Renal cortical epithelial cell (primary cell): ENCODE data around the gene ZIC2. TPM values are rescaled to one million over a fixed set of nuclear protein-coding genes. Genes with fewer than 3 reads are reported as not detected.

Experiments used
- DNase-seq: peaks from one replicate; pipeline ENCODE4 v3.0.0-alpha.2; 2011; ENCODE audit warnings: low read depth
- total RNA-seq: library from RNA; depleted of rRNA; stranded (reverse); fragments of >200 nt; gene quantifications from 2 replicates; pipeline ENCODE4 v1.2.3, GENCODE V29; 2014

ZIC2 gene
- total RNA-seq, 1 donor from 2014 or later, result not detected

DNA sequence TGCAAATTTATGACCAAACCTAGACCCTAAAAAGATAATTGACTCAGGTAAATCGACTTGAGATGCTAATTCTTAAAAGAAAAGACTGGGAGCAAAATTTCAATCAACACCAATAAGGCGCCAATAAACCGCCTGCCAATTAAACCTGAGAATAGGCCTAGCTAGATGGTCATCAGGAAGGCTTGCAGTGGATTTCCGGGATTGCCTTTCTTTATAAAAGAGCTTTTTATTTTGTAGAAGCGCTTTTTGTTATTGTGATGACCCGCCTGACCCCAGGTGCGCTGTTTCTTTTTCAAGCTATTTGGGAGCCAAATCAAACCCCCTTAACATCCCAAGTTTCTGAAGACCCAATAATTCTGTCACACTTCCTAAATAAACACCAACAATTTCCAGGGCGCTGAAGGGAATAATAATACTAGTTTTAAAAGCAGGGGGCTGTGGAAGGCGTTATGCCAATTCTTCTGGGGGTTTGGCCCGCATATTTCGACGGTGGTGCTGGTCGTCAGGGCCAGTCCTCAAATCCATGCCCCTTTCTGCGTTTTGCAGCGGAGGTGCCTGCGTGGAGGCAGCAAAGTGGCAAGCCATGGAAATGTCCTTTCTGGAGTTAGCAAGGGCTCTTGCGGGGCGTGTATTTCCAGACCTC, 7.2 kb upstream of the ZIC2 start:
- no peak for DNase-seq

DNA sequence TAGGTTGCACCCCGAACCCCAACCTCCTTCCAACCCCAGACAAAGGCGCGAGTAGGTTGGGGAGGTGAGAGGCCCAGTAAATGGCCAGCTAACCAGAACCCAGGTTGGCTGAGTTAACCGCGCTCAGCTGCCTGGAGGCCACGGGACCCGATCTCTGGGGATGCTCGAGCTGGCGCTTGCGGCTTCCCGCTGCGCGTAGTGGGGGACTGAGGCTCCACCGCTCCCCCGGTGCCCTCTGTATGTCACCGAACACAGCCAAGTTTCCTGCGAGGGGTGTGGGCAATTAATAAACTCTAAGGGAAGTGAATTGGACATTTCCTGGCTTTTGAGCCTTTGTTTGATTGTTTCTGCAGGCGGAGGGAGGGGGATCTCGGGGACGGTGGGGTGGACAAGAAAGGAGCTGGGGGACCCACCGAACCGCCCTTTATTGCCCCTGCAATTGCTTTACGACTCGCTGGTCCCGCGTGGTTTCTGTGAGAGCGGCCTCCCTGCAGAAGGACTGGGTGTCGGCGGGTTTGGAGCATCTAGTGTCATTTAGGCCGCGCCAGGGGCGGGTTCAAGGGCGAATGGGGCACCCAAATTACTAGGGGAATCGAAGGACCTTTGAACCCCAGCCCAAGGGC, 6.5 kb upstream of the ZIC2 start:
- DNase-seq, result no peak

DNA sequence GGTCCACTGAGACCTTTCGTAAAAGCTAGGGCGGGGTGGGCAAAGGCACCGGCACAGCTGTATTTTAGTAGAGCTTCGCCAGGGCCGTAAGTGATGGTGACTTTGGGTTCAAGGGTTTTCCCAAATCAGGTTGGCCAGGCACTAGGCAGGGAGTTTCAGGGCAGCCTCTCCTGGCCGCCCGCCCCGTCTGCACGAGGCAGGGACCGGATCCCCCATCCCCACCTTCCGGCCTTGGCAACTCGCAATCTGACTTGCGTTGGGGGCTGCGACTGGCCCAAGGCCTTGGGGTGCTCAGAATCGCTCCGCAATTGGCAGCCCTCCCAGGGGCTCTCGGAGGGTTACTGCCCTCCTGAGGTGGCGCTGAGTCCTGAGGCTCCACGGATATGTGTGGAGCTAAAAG, 6.0 kb upstream of the ZIC2 start:
- DNase-seq, result no peak

DNA sequence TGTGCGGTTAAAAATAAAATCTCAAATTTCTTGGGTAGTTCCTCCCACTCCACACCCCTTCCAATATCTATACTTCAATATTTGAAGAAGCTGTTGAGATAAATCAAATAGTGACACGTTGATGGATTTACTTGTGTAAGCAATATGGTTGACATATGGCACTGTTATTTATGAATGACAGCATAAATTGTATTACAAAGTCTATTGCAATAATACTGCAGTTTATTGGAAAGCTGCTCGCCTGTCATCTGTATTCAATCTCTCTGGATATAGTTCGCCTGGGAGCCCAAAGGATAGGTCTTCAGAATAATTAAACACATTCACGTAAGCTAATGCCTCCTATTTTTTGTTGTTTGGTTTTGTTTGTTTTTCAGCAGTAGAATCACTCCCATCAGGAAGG, 5.0 kb upstream of the ZIC2 start:
- DNase-seq, result no peak

DNA sequence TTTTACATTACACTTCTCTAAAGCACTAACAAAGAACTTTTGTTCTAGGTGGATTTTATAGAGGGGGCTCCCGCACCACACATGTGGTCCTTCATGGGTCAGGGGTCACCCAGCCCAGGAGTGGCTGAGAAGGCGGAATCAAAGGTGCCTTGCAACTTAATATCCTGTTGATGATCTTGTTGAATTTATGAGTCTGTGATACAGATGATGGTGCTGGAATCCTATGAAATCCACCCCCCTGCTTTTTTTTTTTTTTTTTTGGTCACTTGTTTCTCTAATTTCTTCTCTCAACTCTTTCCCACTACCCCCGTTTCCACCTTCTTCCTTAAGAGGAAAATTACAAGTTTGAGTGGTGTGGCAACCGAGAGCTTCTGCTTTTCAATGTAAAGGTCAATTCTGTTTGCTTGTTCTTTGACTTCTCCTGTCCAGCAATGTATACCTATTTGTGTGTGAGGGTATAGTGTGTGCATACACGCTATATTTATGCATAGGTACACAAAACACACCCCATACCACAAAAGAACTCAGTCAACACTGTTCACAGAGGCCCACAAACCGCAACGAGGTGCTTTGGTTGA, 4.2 kb upstream of the ZIC2 start:
- DNase-seq, result no peak

DNA sequence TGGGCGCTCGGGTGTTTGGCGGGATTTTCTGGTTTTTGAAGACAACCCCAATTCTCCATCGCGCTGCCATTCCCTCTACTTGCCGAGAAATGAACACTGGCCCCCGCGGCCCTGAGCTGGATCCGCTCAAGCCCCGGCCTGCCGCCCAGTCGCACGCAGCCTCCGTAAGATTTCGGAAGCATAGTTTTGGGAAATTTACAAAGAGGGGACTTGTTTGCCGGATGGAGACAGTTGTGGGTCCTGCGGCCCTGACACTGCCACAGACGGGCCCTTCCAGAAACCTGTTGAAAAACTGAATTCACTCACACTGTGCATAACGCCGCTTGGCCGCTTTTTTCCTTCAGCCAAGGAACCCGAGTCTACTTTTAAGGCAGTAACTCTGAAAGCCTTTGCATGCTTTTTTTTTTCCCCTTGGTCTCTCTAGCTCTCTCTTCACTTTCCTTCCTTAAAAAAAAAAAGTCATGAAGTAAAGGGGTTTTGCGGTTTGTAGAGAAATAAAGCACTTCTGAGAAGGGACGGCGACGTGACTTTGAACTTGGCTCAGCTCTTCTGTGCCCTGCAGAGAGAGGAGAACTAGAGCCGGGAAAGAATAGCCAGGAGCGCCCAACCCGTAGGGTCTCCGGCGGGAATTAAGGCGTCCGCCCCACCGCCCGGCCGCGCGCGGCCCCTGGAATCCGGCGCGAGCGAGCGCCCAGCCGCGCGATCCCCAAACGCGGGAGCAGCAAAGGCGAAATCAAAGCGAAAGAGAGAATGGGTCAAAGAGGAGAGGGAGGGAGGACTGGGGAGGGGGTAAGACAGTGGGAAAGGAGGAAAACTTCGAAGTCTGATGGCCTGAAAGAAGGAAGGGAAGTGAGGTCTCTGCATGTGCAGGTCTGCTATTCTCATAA, 3.4 kb upstream of the ZIC2 start:
- DNase-seq, result no peak

DNA sequence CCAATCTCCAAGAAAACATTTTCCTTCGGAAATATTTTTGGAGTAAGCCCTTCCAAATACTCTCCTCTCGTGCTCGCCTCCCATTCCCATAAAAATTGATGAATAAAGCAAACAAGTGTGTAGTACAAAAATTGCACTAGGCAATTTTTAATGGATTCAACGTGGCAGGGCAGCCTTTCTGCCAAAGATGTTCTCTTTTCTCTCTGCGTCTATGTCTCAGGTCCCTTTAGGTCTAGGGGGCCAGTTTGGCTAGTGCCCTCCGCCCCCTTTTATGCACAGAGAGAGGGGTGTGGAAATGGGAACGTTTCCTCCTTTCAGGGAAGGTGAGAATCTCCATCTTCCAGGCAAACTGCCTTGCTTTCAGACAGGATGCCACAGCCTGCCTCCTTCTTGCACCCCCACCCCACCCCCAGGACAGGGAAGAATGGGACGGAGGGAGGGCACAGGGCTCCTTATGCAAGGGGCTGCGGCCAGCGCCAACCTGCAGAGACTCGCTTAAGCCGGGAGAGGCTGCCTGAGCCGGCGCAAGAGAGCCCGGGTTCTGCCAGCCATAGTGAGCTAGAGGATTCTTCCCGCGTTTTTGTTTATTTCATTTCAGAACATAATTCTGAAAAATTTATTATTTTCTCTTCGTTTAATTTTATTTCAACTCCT, 2.7 kb upstream of the ZIC2 start:
- no peak for DNase-seq

DNA sequence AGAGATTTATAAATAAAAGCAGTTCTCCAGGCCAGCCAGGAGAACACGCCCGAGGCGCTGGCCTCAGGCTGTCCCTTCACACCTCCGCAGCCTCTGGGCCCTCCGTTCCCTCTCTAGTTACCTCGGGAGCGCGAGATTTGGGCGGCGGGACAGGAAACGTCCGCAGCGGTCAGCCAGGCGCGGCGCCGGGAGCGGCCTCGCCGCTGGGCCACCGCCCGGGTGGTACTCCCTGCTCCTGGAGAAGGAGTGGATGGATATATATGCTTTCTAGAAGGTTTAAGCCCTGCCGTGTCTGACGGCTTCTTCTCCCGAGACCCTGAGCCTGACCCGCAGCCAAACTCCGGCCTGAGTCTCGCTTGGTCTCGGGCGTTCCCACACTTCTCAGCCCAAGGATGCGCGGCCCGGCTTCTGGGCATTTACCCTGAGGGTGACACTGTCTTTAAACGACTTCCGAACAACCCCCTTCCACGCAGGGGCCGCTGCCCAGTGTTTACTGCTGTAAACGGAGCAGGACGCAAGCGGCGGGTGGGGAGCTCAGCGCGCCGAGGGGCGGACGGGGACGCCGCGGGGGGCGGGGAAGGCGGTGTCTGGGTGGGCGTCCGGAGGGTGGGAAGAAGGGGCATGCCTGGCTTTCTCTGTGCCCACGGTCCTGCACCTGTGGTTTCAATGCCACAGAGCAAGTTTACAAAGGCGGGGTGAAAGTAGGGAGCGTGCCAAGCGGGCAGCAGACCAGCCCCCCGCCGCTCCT, 2.0 kb upstream of the ZIC2 start:
- no peak for DNase-seq

DNA sequence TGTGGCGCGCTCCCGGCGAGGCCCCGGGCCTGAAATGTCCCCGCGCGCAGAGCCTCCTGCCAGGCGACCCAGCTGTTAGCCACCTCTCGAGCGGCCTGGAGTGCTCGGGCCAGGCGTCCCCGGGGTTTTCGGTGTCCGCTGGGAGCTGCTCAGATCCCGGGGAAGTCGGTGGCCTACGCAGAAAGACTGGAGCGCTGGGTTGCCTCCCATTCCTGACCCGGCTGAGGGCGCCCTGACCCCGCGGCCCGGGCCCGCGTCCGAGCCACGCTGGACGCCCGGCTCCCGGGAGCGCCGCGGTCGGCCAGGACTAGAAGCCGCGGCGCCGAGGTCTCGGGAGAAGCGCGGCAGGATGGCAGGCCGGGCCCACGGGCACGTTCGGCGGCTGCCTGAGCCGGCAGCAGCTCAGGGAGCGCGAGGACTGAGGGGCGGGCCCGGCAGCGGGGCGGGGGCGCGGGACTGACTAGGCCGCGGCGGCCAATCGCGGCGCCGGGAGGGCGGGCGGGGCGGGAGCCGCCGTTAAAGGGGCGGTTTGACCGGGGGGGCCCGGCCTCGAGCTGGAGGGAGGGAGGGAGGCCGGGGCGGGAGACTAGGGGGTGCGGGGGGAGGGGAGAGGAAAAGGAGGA, 1.3 kb upstream of the ZIC2 start:
- DNase-seq, result no peak

DNA sequence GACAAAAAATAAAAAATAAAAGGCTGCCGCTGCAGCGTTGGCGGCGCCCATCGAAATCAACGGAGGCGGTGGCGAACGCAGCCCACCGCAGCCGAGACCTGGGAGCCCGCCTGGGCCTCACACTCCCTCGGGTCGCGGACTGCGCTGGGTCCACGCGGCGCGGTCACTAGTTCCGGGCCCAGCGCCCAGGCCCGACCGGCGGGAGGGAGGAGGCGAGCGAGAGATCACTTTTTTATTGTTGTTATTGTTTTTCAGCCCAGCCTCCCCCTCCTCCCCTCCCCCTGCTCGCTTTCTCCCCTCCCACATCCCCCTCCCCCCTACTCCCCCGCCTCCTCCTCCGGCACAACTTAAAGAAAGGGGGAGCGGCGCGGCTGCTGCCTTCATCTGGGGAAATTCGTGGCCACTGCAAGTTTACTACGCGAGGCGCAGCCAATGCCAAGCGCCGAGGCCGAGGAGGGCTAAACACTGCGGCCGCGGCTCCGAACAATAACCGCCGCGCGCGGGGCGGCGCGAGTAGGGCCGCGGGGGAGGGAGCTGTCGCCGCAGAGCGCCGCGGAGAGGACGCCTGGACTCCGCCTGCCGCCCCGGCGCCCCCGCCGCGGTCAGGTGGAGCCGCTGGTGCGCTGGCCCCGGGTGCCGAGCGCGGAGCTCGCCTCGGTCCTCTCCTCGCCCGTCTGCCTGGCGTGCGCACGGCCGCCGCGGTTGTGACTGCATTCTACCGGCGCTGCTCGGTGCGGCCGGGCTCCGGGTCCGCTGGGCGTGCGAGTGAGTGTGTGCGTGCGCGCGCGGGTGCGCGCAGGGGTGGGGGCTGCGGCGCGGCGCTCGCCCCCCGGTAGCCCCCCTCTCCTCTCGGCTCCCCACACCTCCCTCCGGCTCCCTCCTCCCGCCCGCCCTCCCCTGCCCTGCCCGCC, 505 bp upstream of the ZIC2 start:
- no peak for DNase-seq

DNA sequence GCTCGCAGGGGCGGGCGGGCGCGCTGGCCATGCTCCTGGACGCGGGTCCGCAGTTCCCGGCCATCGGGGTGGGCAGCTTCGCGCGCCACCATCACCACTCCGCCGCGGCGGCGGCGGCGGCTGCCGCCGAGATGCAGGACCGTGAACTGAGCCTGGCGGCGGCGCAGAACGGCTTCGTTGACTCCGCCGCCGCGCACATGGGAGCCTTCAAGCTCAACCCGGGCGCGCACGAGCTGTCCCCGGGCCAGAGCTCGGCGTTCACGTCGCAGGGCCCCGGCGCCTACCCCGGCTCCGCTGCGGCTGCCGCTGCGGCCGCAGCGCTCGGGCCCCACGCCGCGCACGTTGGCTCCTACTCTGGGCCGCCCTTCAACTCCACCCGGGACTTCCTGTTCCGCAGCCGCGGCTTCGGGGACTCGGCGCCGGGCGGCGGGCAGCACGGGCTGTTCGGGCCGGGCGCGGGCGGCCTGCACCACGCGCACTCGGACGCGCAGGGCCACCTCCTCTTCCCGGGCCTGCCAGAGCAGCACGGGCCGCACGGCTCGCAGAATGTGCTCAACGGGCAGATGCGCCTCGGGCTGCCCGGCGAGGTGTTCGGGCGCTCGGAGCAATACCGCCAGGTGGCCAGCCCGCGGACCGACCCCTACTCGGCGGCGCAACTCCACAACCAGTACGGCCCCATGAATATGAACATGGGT, 599 bp downstream of the ZIC2 start:
- DNase-seq, result no peak

DNA sequence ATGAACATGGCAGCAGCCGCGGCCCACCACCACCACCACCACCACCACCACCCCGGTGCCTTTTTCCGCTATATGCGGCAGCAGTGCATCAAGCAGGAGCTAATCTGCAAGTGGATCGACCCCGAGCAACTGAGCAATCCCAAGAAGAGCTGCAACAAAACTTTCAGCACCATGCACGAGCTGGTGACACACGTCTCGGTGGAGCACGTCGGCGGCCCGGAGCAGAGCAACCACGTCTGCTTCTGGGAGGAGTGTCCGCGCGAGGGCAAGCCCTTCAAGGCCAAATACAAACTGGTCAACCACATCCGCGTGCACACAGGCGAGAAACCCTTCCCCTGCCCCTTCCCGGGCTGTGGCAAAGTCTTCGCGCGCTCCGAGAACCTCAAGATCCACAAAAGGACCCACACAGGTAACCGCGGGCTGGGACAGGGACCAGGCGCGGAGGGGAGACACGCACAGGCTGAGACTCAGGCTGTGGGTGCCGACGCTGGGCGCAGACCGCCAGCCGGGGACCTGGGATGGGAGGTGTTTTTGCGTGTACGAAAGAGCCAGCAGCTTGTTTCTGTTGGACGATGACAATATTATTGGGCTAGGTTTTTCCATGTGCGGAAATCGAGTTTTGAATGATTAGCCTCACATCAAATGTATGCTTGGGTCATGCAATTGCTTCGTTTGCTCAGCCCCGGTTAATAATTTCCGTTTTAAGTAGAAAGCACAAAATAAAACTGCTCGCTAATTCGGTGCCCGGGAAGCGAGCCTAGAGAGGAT, 1.3 kb downstream of the ZIC2 start:
- DNase-seq, result no peak

DNA sequence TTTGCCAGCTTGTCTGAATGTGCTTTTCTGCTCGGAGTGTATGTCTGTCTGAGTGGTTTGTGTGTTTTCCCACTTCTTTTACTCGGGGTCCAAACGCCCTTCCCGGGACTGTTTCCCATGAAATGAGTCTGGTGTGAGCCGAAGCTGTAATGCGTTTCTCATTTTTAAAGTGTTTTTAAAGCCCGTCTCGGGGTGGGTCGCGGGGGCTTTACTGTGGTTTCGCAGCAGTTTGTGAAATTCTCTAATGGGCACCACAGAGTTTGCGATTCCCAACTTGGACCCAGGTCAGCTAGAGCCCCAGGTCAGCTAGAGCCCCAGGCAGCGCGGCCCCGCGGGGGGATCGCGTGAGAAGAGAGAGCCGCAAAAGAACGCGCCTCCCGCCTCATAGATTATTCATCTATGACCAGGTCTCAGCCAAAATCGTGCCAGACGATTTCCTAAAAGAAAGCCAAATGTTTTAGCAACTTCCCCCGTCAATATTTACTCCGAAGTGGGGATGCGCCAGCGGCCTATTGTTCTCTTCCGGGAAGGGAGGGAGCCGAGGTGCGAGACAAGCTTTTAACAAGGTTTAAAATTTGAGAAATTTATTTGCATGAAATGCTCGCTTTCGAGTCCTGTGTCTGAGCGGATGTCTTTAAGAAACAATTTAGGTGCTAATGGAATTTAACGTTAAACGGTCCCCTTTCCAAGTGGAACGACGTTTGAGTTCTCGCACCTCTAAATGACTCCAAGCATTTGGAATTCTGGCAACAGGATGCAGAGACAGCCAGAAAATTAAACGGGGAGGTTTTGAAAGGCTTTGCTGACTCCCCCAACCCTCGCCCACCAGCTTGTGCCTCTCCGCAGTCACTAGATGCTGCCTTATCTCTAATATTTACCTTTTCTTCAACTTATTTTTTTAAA, 2.2 kb downstream of the ZIC2 start:
- no peak for DNase-seq

DNA sequence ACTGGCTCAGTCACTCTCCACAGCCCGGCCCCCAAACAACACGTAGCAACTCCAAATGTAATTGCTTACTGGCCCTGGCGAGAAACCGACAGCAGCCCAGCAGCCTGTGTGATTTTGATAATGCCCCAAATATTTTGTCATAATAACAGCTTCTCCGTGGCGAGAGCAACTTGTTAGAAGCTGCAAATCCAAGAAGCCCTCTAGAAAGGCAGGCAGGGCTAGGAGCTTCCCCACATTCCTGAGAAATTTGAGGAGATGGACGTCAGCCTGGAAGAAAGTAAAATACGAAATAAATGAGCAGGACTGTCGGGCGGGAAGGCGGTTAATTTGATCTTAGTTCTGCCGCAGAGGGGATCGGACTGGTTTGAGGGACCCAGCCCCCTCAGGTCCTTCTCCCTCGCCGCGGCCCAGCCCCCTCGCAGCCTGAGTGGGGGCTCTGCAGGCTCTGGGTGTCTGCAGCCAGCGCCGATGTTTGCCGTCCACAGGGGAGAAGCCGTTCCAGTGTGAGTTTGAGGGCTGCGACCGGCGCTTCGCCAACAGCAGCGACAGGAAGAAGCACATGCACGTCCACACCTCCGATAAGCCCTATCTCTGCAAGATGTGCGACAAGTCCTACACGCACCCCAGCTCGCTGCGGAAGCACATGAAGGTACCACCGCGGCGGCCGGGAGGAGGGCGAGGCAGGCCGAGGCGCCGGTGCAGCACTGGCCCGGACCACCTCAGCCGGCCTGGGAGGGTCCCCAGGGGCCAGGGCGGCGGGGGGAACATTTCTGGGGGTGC, 3.1 kb downstream of the ZIC2 start:
- no peak for DNase-seq

DNA sequence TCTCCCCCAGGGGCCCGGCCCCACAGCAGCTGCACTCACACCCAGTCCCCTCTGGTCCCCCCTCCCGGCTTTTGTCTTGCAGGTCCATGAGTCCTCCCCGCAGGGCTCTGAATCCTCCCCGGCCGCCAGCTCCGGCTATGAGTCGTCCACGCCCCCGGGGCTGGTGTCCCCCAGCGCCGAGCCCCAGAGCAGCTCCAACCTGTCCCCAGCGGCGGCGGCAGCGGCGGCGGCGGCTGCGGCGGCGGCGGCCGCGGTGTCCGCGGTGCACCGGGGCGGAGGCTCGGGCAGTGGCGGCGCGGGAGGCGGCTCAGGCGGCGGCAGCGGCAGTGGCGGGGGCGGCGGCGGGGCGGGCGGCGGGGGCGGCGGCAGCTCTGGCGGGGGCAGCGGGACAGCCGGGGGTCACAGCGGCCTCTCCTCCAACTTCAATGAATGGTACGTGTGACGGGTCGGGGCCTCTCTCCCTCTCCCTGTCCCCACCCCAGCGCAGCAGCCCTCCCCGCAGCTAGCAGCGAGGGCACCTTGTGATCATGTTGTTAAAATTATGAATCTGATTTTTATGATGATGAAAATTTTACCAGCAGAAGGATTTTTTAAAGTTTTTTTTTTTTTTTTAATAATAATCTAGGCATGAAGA, 3.8 kb downstream of the ZIC2 start:
- DNase-seq, result no peak

DNA sequence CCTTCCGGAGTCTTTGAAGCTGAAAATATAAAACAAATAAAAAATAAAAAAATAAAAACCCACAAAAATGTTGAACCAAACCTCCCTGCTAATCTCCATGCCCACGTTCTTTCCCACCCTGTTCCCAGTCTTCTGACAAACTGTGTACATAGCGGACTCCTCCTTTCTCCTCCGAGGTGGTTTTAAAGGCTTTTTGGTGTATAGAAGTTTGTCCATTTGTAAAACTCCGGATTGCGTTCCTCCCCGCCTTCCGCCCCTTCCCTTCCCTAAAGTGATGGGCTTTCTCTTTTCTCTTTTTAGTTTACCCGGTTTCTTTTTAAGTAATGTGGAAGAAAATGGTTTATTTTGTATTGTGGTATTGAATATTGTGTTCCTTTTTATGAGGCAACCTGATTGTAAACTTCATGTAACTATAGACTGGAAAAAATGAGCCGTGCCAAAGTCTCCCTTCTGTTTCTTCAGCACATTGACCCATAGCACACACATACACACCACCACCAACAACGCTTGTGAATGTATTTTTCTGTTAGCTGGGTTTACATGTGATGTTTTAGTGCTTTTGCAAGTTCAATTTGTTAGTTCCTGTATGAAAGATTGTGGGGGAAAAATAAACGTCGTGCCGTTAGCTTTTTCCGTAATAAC, 4.4 kb downstream of the ZIC2 start:
- no peak for DNase-seq
